ENCODE data around the gene CYP24A1. TPM values are rescaled to one million over a fixed set of nuclear protein-coding genes. Genes with fewer than 3 reads are reported as not detected.

CYP24A1 gene
- polyA plus RNA-seq, 1 of the 3 experiments (the other 2 are of a cell fraction): 8.8 TPM

DNA sequence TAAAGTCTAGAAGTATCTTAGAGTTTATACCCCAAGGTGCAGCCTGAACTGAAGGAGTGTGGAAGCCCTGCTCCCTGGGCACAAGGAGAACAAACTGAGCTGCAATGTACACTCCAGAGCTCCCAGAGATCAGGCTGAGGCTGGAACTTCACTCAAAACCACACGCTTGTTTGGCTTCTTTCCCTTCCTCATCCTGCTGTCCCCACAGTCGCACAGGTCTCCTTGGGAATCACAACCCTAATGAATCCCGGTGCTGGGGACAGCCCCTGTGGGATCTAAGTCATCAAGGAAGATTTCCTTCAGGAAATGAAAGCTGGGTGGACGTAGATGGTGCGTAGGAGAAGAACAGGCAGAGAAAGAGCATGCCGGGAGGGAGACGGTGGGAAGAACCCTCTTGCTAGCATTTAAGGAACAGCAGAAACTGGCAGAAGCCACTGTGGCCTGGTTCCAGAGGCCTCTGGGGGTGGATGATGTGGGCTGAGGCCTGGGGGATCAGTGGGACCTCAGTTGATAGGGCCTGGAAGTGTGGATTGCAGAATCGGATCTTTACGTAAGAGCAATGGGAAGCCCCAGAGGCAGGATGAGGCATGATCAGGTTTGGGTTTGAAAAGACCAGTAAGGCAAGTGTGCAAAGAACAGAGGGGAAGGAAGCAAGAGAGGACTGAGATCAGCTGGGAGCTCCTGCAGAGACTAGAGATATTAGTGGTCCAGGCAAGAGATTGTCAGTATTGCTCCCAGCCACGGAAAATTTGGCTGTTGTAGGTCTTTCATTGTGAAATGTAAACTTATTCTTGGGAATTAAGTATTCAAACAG is 21.4 kb downstream of the CYP24A1 start:
- WGBS (ENCODE audit: low lambda C conversion rate): 78% methylated on average over 10 of the region's 10 CpGs
- no peak overlapping the region for H3K4me2 ChIP-seq

More for the DNA sequence above, 21.4 kb downstream of the CYP24A1 start:
- TF ChIP-seq NRF1 (IDR thresholded peaks at IDR 0.05; ENCODE audit: low read depth, low read length) (no peak), EP300 (IDR thresholded peaks at IDR 0.05; ENCODE audit: borderline replicate concordance in 1 of 2, low read depth in 1 of 2, low read length in 1 of 2) (no peak), IRF3 (IDR thresholded peaks at IDR 0.05; ENCODE audit: low read depth, low read length) (no peak), REST (IDR thresholded peaks at IDR 0.05; ENCODE audit: low read depth, low read length) (no peak), RCOR1 (IDR thresholded peaks at IDR 0.05; ENCODE audit: low read length) (no peak), RAD21 (IDR thresholded peaks at IDR 0.05; ENCODE audit: low read length) (no peak), TAF1 (IDR thresholded peaks at IDR 0.05; ENCODE audit: borderline replicate concordance, low read depth, low read length) (no peak), MXI1 (IDR thresholded peaks at IDR 0.05; ENCODE audit: low read depth, low read length) (no peak), RFX5 (IDR thresholded peaks at IDR 0.05; ENCODE audit: low read length) (no peak), FOXJ3 (CRISPR knock-in tag; IDR thresholded peaks at IDR 0.05) (no peak), YY1 (IDR thresholded peaks at IDR 0.05; ENCODE audit: low read depth) (no peak), TEAD4 (IDR thresholded peaks at IDR 0.05; ENCODE audit: borderline replicate concordance, insufficient read depth) (no peak), CHD2 (IDR thresholded peaks at IDR 0.05; ENCODE audit: low read length, partially characterized antibody) (no peak), JUND (IDR thresholded peaks at IDR 0.05) (no peak), ELF1 (IDR thresholded peaks at IDR 0.05) (no peak), FOXM1 (IDR thresholded peaks at IDR 0.05; ENCODE audit: low read depth) (no peak), TCF12 (IDR thresholded peaks at IDR 0.05) (no peak), GABPA (IDR thresholded peaks at IDR 0.05; ENCODE audit: low read depth) (no peak)
- TF ChIP-seq, protein P1, sequence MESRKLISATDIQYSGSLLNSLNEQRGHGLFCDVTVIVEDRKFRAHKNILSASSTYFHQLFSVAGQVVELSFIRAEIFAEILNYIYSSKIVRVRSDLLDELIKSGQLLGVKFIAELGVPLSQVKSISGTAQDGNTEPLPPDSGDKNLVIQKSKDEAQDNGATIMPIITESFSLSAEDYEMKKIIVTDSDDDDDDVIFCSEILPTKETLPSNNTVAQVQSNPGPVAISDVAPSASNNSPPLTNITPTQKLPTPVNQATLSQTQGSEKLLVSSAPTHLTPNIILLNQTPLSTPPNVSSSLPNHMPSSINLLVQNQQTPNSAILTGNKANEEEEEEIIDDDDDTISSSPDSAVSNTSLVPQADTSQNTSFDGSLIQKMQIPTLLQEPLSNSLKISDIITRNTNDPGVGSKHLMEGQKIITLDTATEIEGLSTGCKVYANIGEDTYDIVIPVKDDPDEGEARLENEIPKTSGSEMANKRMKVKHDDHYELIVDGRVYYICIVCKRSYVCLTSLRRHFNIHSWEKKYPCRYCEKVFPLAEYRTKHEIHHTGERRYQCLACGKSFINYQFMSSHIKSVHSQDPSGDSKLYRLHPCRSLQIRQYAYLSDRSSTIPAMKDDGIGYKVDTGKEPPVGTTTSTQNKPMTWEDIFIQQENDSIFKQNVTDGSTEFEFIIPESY (IDR thresholded peaks at IDR 0.05; ENCODE audit: borderline replicate concordance, low read depth): no peak
- TF ChIP-seq, protein P2, sequence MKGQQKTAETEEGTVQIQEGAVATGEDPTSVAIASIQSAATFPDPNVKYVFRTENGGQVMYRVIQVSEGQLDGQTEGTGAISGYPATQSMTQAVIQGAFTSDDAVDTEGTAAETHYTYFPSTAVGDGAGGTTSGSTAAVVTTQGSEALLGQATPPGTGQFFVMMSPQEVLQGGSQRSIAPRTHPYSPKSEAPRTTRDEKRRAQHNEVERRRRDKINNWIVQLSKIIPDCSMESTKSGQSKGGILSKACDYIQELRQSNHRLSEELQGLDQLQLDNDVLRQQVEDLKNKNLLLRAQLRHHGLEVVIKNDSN (IDR thresholded peaks at IDR 0.05; ENCODE audit: borderline replicate concordance, low read depth): no peak
- no peaks in the 10 kb centered on the region for H3K9me3 ChIP-seq
- no peaks in the 10 kb centered on the region for H3K36me3 ChIP-seq (replicated peaks in 1 of 2; ENCODE audit: control insufficient read depth in 1 of 2, insufficient read depth in 2 of 2, low read length in 1 of 2)
- no peaks in the 10 kb centered on the region for H3K79me2 ChIP-seq (ENCODE audit: insufficient read depth)
- no peaks in the 10 kb centered on the region for H3F3A ChIP-seq (replicated peaks; ENCODE audit: insufficient read depth)
- no peaks in the 10 kb centered on the region for H3K4me1 ChIP-seq (ENCODE audit: control insufficient read depth in 1 of 2, insufficient read depth in 2 of 2, low read depth in 1 of 2, low read length in 1 of 2)
- no peaks in the 10 kb centered on the region for H4K20me1 ChIP-seq (ENCODE audit: insufficient read depth)
- no peak overlapping the region for H2AFZ ChIP-seq (ENCODE audit: low read depth)
- ChIA-PET POLR2A (no interaction called here), CTCF (no interaction called here)
- no peak overlapping the region for H3K9ac ChIP-seq
- H3K27me3 ChIP-seq (ENCODE audit: insufficient read depth): no peaks in the 10 kb centered on the region
- DNase-seq: no peak
- H3K9me2 ChIP-seq: no peaks in the 10 kb centered on the region
- H3K4me3 ChIP-seq (ENCODE audit: low read depth in 2 of 2, low read length in 1 of 2): no peak overlapping the region
- no peak overlapping the region for H3K27ac ChIP-seq (ENCODE audit: low read depth in 2 of 2, low read length in 1 of 2)

Measured in SK-N-SH (cell line).